Suppressor macrophage treated with lipopolysaccharide for 4 hours (primary cell): ENCODE results near the gene TIMM10.

Source experiments
- DNase-seq: peaks from one replicate; pipeline ENCODE4 v3.0.0-alpha.2; 2020

The TIMM10 gene, protein sequence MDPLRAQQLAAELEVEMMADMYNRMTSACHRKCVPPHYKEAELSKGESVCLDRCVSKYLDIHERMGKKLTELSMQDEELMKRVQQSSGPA

GRCh38 chr11:57530596-57531507 lies at the start of gene TIMM10:
TSS of gene TIMM10 (minus strand) at chr11:57530754. CDS start at chr11:57530189, 565 bp downstream.
- DNase-seq: peak; percentile 97

DNA sequence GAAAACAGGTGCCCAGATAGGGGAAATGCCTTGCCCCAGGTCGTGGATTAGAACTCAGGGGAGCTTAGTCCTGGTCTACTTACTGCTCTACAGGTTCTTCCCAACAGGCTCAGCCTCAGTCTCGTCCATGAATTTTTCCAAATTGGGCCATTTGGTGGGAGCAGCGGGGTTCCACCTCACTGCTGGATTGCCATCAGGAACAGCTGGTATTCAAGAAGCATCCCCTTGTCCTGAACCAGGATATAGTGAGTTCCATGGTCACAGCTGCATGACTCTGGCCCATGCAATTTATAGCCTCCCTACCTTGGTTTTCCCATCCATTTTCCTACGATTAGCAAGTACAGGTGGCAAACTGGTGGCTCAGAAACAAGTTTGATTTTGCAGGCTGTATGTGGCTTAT lies 43.5 kb upstream of the TIMM10 start:
- DNase-seq: no peak

- peak; percentile 37 for DNase-seq
Measured at GRCh38 chr11:57571606-57572005, 41.1 kb upstream of the TIMM10 start.

DNA sequence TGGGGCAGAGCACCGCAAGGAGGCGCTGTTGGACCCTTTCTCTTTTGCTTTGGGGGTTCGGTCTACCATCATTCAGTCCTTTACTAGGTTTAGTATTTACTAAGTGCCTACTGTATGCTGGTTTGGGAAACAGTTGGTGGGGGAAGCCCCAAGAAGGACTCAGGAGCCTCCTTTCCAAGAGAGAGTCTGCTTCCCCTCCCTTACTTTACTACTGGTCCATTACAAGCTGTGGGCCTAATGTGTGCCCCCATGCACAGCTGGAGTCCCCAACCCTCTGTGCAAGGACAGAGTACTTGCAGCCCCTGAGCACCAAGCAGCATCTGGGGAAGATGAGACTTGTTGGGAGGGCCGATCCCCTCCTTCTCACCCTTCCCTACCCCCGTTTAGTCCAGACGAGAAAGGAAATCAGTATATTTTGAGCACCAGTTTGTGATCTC lies 37.8 kb upstream of the TIMM10 start:
- peak; percentile 92 for DNase-seq

GRCh38 chr11:57567515-57568329 lies 37.2 kb upstream of the TIMM10 start, which contains the start of gene UBE2L6:
TSS of gene UBE2L6 (minus strand) at chr11:57567672. CDS start at chr11:57567611, 61 bp downstream.
- peak; percentile 70 for DNase-seq

DNA sequence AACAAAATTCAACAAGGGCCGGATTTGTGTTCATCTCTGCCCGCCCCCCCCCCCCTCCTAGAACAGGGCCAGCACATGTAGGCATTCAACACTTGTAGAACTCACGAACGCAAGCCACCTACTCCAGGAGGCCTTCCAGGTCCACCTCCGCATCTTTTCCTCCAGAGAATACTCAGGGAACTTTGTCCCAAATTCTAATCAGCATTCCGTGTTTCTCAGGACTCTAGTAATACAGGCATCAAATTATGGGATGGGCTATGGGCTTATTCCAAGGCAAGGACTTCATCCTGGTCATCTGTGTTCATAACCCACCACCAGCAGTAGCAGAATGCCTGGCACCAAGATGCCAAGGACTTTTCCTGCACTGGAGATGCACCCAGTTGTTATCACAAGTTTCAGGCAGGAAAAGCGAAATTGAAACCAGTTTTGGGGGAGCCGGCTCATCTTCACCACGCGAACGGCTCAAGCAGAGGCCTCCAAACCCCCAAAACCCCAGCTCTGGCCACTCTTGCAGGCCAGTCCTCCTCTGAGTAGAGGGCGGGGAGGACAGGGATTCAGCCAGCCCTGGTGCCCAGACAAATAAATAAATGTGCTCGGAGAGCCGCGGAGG lies 36.5 kb upstream of the TIMM10 start:
- peak; percentile 65 for DNase-seq

- DNase-seq: peak; percentile 93
Measured at GRCh38 chr11:57566005-57566904, 35.7 kb upstream of the TIMM10 start.

DNA sequence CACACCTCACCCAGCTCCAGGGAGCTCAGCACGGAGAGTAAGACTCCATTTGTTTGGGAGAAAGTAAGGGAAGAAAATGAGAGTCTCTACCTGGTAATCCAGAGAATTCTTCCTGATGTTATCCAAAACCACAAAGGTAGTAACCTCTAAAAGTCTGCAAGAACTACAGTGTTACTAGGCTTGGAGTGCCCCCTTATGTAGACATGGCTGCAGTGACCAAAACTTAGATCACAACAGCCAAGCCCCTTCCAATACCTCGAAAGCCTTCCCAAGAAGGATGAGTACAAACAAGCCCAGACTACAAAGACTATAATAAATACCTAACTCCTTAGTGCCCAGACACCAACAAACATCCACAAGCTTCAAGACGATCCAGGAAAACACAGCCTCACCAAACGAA lies 32.0 kb upstream of the TIMM10 start:
- DNase-seq: no peak

DNA sequence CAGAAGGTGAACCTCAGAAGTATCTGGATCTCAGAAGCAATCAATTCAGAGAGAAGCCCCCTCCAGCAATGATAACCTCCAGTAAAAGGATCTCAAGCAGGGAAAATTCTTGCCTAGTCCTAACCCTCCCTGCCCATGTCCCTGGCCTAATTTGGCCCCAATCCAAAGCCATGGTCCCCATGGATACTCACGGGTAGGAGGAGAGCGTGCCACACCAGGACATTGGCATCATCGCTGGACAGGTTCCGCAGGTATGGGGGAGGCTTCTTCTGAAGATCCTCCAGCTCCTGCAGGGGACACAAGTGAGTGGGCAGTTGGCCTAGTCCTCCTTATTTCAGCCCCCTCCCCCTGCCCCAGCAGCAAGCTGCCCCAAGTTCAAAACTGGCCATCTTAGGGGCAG lies 29.6 kb upstream of the TIMM10 start:
- DNase-seq: no peak

GRCh38 chr11:57556041-57556440 lies 25.5 kb upstream of the TIMM10 start:
- DNase-seq: no peak

DNA sequence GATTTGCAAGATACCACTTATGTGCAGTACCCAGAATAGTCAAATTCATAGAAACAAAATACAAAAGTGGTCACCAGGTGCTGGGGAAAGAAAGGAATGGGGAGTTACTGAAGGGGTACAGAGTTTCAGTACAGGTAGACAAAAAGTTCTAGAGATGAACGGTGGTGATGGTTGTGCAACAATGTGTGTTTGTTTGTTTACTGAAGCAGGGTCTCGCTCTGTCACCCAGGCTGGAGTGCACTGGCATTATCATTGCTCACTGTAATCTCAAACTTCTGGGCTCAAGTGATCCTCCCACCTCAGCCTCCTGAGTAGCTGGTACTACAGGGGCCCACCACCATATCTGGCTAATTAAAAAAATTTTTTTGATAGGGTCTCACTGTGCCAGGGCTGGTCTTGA lies 24.8 kb upstream of the TIMM10 start:
- DNase-seq: no peak

DNA sequence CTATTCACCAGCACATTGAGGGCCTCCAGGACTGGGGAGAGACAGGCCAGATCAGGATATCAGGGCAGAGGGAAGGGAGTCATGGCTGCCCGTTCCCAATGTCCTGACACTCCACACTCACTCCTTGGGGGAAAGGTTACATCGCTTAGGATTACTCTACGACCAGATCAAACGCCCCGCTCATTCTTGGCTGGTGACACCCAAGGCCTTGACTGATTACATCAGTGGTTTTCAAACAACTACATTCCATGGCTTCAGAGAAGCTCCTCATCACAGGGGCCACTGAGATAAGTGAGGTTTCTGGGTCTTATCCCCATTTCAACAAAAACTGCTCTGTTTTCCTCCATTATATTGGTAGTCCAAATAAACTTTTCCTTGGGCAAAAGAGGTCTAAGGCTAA lies 21.9 kb upstream of the TIMM10 start:
- no peak for DNase-seq

- DNase-seq: no peak
Measured at GRCh38 chr11:57551941-57552340, 21.4 kb upstream of the TIMM10 start.

- DNase-seq: no peak
Measured at GRCh38 chr11:57549983-57550382, 19.4 kb upstream of the TIMM10 start.

- peak; percentile 54 for DNase-seq
Measured at GRCh38 chr11:57547854-57548377, 17.4 kb upstream of the TIMM10 start.

DNA sequence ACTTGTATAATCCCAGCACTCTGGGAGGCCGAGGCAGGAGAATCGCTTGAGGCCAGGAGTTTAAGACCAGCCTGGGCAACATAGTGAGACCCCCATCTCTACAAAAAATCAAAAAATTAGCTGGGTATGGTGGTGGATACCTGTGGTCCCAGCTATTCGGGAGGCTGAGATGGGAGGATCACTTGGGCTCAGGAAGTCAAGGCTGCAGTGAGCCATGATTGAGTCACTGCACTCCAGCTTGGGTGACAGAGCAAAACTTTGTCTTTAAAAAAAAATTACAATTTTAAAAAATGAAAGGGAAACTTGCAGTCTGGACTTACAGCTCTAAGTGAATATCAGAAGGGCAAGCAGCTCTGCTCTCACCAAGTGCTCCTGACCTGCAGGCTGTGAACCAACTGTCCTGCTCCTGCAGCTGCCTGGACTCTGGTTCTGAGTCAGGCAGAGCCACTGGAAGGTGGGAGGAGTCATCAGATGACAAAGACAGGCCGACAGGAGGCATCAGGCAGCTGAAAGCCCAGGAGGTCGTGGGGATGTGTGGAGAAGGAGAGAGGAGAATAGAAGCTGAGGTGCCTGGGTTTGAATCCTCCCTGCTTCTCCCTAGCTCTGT lies 16.4 kb upstream of the TIMM10 start:
- peak; percentile 67 for DNase-seq

DNA sequence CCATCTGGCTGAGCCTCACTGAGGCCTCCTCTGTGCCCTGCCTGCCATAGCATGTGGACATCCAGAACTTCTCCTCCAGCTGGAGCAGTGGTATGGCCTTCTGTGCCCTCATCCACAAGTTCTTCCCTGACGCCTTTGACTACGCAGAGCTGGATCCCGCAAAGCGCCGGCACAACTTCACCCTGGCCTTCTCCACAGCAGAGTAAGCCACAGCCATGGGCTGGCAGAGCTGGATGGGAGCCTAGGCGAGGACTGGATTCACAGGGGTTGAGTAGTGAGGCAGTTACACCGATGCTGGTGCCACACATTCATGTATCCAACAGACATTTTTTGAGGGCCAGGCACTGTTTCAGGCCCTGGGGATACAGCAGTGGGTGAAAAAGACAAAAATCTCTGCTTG lies 15.9 kb upstream of the TIMM10 start:
- DNase-seq: no peak

DNA sequence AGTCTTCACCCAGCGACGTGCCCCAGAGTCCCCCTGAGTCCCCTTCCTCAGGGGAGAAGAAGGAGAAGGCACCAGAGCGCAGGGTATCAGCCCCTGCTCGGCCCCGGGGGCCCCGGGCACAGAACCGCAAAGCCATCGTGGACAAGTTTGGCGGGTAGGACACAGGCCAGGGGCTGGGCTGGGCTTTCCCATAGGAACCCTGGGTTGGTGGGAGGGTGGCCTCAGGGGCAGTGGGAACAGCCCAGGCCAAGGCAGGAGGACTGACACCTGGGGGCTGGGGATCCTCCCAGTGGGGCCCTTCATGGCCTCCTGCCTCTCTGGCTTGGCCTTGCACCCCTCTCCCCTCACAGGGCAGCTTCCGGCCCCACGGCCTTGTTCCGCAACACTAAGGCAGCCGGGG lies 15.3 kb upstream of the TIMM10 start:
- no peak for DNase-seq

GRCh38 chr11:57544566-57544965 lies 14.0 kb upstream of the TIMM10 start:
- DNase-seq: no peak

DNA sequence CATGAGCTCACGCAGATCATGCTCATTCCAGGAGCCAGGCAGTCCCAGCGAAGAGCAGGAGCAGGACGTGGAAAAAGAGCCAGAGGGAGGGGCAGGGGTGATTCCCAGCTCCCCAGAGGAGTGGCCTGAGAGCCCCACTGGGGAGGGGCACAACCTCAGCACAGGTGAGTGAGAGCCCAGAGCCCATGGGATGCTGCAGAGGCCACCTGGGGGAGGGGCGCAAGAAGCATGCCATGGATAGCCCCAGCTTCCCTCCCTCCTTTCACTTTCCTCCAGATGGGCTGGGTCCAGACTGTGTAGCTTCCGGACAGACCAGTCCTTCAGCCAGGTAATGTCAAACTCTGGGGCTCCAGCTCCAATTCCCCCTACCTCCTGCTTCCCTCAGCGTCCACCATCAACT lies 13.0 kb upstream of the TIMM10 start:
- DNase-seq: no peak

GRCh38 chr11:57542582-57542981 lies 12.0 kb upstream of the TIMM10 start:
- DNase-seq: no peak
